Keratinocyte (primary cell): ENCODE data around the gene DTX3L. TPM values are rescaled to one million over a fixed set of nuclear protein-coding genes. Genes with fewer than 3 reads are reported as not detected.
A peak's percentile ranks its signal among the peaks of the same experiment; 100 is the strongest.

ENCODE experiments used
- DNase-seq: peaks from one replicate; pipeline ENCODE4 v3.0.0-alpha.2; 2011; ENCODE audit warnings: low read depth, missing footprints, low spot score
- FAIRE-seq: peaks from 2 replicates; lab custom pipeline; 2011; peaks lifted over from hg19 to GRCh38; lab: Jason Lieb, UNC
- H2AFZ ChIP-seq: 2 replicates; pipeline ENCODE4 v1.6.0; 2012; ENCODE audit warnings: low read length, control low read depth, inconsistent platforms; ENCODE audit not compliant: control insufficient read depth
- H3K27ac ChIP-seq: 2 replicates; pipeline ENCODE4 v1.5.1; 2011; ENCODE audit warnings: low read length; ENCODE audit not compliant: control insufficient read depth, insufficient read depth
- H3K27me3 ChIP-seq: 3 replicates; pipeline ENCODE4 v1.6.0; 2011; ENCODE audit warnings: low read length; ENCODE audit not compliant: control insufficient read depth, insufficient read depth; ENCODE audit errors: extremely low read depth
- H3K36me3 ChIP-seq, 2 experiments: 2 replicates in 1 of 2; 3 replicates in 1 of 2; pipeline ENCODE4 v1.5.1; 2011; ENCODE audit warnings: low read length in 2 of 2, mild to moderate bottlenecking in 1 of 2; ENCODE audit not compliant: control insufficient read depth in 2 of 2, insufficient read depth in 2 of 2; ENCODE audit errors: extremely low read depth in 1 of 2
- H3K4me1 ChIP-seq: 3 replicates; pipeline ENCODE4 v1.5.1; 2011; ENCODE audit warnings: low read length; ENCODE audit not compliant: control insufficient read depth, insufficient read depth; ENCODE audit errors: extremely low read depth
- H3K4me2 ChIP-seq: 3 replicates; pipeline ENCODE4 v1.6.0; 2011; ENCODE audit warnings: low read depth, low read length; ENCODE audit not compliant: control insufficient read depth, insufficient read depth; ENCODE audit errors: extremely low read depth
- H3K4me3 ChIP-seq, 3 experiments: fragments of 200-600 bp in 1 of 3; sonication (generic) in 1 of 3; 2 replicates in 2 of 3; 3 replicates in 1 of 3; pipeline ENCODE4 v1.5.1; 2011 to 2016; ENCODE audit warnings: low read length in 3 of 3, mild to moderate bottlenecking in 3 of 3, control low read depth in 2 of 3, inconsistent platforms in 1 of 3, low read depth in 1 of 3, mixed read lengths in 1 of 3, mixed run types in 1 of 3, moderate library complexity in 1 of 3; ENCODE audit not compliant: control insufficient read depth in 2 of 3, insufficient read depth in 2 of 3; ENCODE audit errors: extremely low read depth in 1 of 3
- H3K79me2 ChIP-seq: 2 replicates; pipeline ENCODE4 v1.6.0; 2012; ENCODE audit warnings: low read length; ENCODE audit not compliant: control insufficient read depth, insufficient read depth
- H3K9ac ChIP-seq: 3 replicates; pipeline ENCODE4 v1.6.0; 2011; ENCODE audit warnings: low read length; ENCODE audit not compliant: control insufficient read depth, insufficient read depth; ENCODE audit errors: extremely low read depth
- H3K9me1 ChIP-seq: 3 replicates; pipeline ENCODE4 v1.6.0; 2011; ENCODE audit warnings: low read length; ENCODE audit not compliant: control insufficient read depth, insufficient read depth; ENCODE audit errors: extremely low read depth
- H3K9me3 ChIP-seq: 2 replicates; pipeline ENCODE4 v1.5.1; 2012; ENCODE audit warnings: low read depth, low read length; ENCODE audit not compliant: control insufficient read depth
- H4K20me1 ChIP-seq: 3 replicates; pipeline ENCODE4 v1.6.0; 2011; ENCODE audit warnings: low read length; ENCODE audit not compliant: control insufficient read depth, insufficient read depth; ENCODE audit errors: extremely low read depth
- EZH2 ChIP-seq: IDR thresholded peaks from one replicate; pipeline ENCODE4 v1.6.1; 2012; ENCODE audit warnings: inconsistent platforms, mild to moderate bottlenecking, low read length, moderate library complexity
- dilution Hi-C: fragments of 300-500 bp; cut with MboI; formaldehyde crosslinking; loops from one replicate; pipeline ENCODE4 v1.7.0; 2020; ENCODE audit warnings: low sequenced_read_pairs; ENCODE audit not compliant: extremely low pct_ligation_motif_present
- polyA plus RNA-seq, 5 experiments: library from polyadenylated mRNA; depleted of rRNA in 3 of 5; stranded (reverse) in 3 of 5; stranded (forward) in 1 of 5; unstranded in 1 of 5; fragments of >200 nt; gene quantifications; 1 replicate in 1 of 5; 2 replicates in 3 of 5; 3 replicates in 1 of 5; pipeline versions ENCODE4 v1.2.1 to v1.2.3, GENCODE V29; 2011 to 2012; ENCODE audit warnings: missing spikeins in 2 of 5, low read depth in 1 of 5, low replicate concordance in 1 of 5
- TF ChIP-seq, protein P1 (sequence below), 3 experiments: IDR thresholded peaks in 1 of 3; conservative IDR thresholded peaks in 1 of 3; optimal IDR thresholded peaks in 1 of 3; 2 replicates in 2 of 3; 3 replicates in 1 of 3; pipeline versions ENCODE3 to v1.5.1; 2011; ENCODE audit warnings: low read length in 3 of 3, mild to moderate bottlenecking in 3 of 3, moderate library complexity in 2 of 3, control low read depth in 1 of 3, inconsistent platforms in 1 of 3; ENCODE audit not compliant: insufficient read depth in 2 of 3; ENCODE audit errors: extremely low read depth in 1 of 3

Gene DTX3L
- polyA plus RNA-seq, 1 donor (not counting 4 experiments of a cell fraction or from before 2014, with no cell fraction given): 13.6 TPM

DNA sequence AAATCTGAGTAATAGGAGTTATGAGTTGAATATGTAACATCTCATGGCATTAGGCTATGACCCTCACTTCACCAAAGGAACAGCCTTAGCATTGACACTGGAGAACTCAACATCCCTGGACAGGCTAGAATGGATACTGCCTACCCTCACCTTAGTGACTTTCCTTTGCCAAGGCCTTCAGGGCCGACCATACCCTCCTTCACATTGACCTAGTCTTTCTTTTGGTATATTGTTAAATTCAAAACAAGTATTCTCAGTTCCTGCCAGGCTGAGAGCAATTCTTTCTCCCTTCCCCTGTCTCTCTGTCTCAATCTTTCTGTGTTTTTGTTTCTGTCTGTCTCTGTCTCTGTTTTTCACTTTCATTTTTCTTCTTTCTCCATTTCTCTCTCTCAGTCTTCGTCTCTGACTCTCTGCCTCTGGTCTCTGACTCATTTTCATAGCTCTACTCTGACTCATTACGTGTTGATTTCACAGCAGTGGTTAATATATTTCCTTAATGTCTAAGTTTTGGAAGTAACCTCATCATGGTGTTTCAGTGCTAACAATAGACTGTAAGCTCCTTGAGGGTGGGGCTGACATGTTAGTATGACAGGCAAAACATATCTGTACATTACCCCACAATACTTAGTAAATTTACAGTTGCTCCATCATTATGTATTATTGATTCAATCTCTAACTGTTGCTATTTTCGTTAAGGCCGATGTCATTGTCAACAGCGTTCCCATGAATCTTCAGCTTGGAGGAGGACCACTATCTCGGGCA lies 45.8 kb downstream of the DTX3L start:
- Histone ChIP-seq H3K4me1 (peaks cover 6% of the 10 kb centered on the region), H3K27ac (peak overlapping the region; percentile 49), H2AFZ (peak overlapping the region; percentile 66), H3K9me1 (no peaks in the 10 kb centered on the region), H3K9ac (peak overlapping the region; percentile 16), H3K79me2 (no peaks in the 10 kb centered on the region), H3K4me3 (no peak overlapping the region), H4K20me1 (no peaks in the 10 kb centered on the region), H3K4me2 (peak overlapping the region; percentile 61), H3K9me3 (peaks cover 8% of the 10 kb centered on the region), H3K36me3 (no peaks in the 10 kb centered on the region), H3K27me3 (no peaks in the 10 kb centered on the region)
- DNase-seq: no peak
- peak; percentile 74 for FAIRE-seq
- dilution Hi-C loops: no loop called here
- TF ChIP-seq, protein P1, sequence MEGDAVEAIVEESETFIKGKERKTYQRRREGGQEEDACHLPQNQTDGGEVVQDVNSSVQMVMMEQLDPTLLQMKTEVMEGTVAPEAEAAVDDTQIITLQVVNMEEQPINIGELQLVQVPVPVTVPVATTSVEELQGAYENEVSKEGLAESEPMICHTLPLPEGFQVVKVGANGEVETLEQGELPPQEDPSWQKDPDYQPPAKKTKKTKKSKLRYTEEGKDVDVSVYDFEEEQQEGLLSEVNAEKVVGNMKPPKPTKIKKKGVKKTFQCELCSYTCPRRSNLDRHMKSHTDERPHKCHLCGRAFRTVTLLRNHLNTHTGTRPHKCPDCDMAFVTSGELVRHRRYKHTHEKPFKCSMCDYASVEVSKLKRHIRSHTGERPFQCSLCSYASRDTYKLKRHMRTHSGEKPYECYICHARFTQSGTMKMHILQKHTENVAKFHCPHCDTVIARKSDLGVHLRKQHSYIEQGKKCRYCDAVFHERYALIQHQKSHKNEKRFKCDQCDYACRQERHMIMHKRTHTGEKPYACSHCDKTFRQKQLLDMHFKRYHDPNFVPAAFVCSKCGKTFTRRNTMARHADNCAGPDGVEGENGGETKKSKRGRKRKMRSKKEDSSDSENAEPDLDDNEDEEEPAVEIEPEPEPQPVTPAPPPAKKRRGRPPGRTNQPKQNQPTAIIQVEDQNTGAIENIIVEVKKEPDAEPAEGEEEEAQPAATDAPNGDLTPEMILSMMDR (optimal IDR thresholded peaks at IDR 0.05 in 1 of 3, IDR thresholded peaks at IDR 0.05 in 1 of 3, conservative IDR thresholded peaks at IDR 0.05 in 1 of 3; ENCODE audit: extremely low read depth in 1 of 3, insufficient read depth in 2 of 3, low read length in 3 of 3): no peak
- no peak for TF ChIP-seq EZH2

DNA sequence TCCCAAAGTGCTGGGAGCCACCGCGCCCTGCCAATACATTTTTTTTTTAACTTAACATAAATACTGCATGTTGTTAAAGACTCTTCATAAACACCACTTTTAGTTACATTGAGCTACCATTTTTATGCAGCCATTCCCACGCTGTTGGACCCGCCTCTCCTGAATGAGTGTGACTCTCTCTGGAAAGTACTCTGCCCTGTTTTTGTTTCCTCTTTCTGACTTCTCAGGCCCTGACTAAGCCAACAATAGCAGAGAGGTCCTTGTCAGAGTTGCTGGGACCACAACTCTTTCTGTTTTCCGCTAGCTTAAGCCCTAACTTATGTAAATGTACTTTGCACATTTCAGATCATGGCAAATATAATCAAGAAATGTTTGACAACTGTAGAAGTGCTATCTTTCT lies 48.6 kb downstream of the DTX3L start:
- Histone ChIP-seq H3K4me2 (no peak overlapping the region), H3K4me3 (no peak overlapping the region), H3K4me1 (peaks cover 6% of the 10 kb centered on the region), H4K20me1 (no peaks in the 10 kb centered on the region), H3K27me3 (no peaks in the 10 kb centered on the region), H3K9me1 (no peaks in the 10 kb centered on the region), H3K36me3 (no peaks in the 10 kb centered on the region), H3K9me3 (peaks cover 8% of the 10 kb centered on the region), H3K9ac (no peak overlapping the region), H2AFZ (no peak overlapping the region), H3K79me2 (no peaks in the 10 kb centered on the region), H3K27ac (no peak overlapping the region)
- TF ChIP-seq, protein P1 (optimal IDR thresholded peaks at IDR 0.05 in 1 of 3, IDR thresholded peaks at IDR 0.05 in 1 of 3, conservative IDR thresholded peaks at IDR 0.05 in 1 of 3; ENCODE audit: extremely low read depth in 1 of 3, insufficient read depth in 2 of 3, low read length in 3 of 3): no peak
- no peak for TF ChIP-seq EZH2
- dilution Hi-C loops: no loop called here
- FAIRE-seq (no peak), DNase-seq (no peak)
